NCI-H2227 (cell line): ENCODE data around the gene JAG1.
"Not testable (repeated sequence)": the region's sequence is repeated elsewhere in the genome, so short reads cannot be mapped to it uniquely, and the experiment has no call there.

Experiments
- DNase-seq: peaks from one replicate; lab custom pipeline; 2025; ENCODE audit not compliant: unreplicated experiment; lab: John Stamatoyannopoulos, UW

The JAG1 gene

GRCh38 chr20:10617549-10618133, 56.2 kb downstream of the JAG1 start:
- not testable (repeated sequence) for DNase-seq

DNA sequence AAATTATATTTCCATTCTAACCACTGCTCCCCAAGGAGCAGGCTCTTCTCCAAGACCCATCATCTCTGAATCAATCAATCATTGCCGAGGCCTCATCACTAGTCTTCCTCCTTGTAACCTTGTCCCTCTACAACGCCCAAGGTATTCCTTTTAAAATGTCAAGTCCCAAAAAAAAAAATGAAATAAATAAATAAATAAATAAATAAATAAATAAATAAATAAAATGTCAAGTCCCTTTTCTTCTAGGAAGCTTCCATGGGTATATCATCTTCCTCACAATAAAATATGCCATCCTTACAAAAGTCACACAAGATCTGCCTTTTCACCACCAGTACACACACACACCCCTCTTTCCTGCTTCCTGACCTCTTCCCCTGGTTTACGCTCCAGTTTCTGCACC, 57.6 kb downstream of the JAG1 start:
- DNase-seq = no peak

GRCh38 chr20:10613911-10614310, 59.9 kb downstream of the JAG1 start:
- DNase-seq = no peak

DNA sequence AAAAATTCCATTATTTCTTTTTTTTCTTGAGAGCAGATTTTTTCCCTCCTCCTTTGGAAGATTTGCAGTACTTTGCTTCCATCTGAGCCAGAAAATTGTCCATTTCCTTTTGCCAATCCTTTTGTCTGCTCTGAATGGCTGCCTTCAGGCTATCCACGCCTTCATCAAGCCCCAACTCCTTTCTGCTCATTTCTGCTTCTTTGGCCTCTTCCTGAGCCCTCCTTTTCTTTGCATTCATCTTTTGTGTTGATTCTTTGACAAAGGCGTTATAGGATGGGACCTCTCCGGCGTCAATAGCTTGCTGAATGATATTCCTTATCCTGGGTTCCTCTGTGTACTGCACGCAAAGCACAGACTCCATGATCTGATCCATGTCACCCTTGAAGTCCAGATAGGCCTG, 60.4 kb downstream of the JAG1 start:
- DNase-seq = not testable (repeated sequence)

- no peak for DNase-seq
These were observed 62.4 kb downstream of the JAG1 start for GRCh38 chr20:10611357-10611756.

GRCh38 chr20:10610251-10610650, 63.5 kb downstream of the JAG1 start:
- no peak for DNase-seq

DNA sequence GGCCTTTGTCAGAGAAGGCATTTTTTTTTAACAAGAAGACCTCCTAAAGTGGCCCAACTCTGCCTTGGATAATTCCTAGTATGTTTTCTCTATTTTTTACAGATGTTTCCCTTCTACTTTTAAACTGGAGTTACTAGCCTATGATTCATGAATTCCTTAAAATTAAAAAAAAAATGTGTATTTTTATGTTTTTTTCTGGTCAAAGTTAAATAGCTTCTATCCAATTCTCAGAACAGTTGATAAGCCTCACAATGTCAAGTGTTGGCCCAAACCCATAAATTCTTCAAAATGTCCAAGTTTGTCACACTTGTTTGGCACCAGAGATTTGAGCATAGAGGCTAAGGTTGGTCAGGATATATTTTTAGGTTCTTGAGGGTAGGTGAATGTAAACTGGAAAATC, 64.0 kb downstream of the JAG1 start:
- no peak for DNase-seq

DNA sequence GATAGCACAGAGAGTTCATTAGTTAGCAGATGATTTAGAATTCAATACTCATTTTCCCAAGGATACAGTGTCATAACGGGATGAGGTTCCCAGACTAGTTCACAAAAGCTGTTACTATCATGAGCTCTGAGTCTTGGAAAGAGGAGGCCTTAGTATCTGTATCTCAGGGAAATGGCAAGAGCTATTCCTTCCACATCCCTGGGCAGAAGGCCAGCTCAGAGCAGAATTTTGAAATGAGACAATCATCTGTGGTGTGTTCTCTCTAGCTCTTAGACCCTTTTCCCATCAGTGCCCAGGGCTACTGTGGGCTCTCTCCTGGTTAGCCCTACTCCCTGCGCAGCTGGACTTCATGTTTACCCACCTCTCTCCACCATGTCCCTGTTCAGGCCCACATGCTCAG, 64.5 kb downstream of the JAG1 start:
- no peak for DNase-seq

DNA sequence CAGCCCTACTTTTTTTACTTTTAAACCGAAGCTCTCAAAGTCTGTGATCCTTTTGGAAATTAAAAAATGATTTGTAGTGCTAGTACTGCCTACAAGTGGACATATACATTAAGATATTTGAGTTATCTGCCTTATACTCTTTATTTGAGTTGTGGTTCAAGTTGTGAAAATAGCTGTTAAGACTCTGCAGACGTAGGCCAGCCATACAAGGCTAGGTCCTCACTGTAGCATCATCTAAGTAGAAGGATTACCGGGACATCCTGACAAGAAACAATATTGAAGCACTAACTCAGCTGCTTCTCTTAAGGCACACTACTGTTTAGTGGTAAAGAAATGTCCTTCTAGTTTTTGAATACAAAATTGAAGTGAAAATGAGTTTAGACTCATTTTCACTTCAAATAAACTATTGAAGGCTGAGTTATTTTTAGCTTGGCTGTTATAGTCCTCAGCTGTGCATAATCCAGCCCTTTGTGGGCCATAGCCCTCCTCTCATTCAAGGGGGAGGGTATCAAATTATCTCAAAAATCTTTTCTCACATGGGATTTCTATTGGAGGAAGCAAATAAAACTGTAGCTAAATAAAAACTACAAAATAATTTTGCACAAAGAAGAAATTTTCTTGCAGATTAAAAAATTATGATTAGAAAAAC, 68.1 kb downstream of the JAG1 start:
- no peak for DNase-seq

- no peak for DNase-seq
These were observed 68.8 kb downstream of the JAG1 start for GRCh38 chr20:10604865-10605440.

- no peak for DNase-seq
These were observed 69.6 kb downstream of the JAG1 start for GRCh38 chr20:10603971-10604864.

GRCh38 chr20:10603378-10603777, 70.4 kb downstream of the JAG1 start:
- DNase-seq = no peak

DNA sequence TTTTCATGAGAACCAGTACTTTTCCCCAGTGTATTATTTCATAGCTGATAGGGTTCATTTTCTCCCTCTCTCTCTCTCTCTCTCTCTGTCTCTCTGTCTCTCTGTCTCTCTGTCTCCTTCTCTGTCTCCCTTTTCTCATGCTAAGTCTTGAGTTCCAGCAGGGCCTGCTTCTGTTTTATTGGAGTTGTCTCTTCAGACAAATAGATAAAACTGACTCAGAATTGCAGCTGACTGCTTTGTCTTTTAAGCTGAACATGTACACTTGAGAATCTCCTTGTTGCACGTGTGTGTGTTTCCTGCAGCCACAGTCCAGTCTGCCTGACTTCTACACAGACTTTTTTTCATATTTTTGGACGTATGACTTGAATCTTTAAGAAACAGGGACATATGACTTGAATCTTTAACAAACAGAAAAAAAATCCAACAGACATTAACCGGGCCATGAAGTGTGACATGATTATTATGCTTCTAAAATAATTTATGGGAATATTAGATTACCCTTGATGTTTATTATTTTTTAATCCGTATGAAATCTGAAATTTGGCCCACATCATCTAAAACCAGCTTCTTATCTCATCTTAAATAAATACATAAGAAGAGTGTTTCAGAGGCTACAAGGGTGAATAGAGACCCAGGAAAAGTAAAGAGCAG, 71.5 kb downstream of the JAG1 start:
- no peak for DNase-seq

- DNase-seq = no peak
These were observed 76.2 kb downstream of the JAG1 start for GRCh38 chr20:10597637-10598036.

GRCh38 chr20:10596710-10597121, 77.1 kb downstream of the JAG1 start:
- no peak for DNase-seq

- DNase-seq = no peak
These were observed 77.8 kb downstream of the JAG1 start for GRCh38 chr20:10595985-10596384.

DNA sequence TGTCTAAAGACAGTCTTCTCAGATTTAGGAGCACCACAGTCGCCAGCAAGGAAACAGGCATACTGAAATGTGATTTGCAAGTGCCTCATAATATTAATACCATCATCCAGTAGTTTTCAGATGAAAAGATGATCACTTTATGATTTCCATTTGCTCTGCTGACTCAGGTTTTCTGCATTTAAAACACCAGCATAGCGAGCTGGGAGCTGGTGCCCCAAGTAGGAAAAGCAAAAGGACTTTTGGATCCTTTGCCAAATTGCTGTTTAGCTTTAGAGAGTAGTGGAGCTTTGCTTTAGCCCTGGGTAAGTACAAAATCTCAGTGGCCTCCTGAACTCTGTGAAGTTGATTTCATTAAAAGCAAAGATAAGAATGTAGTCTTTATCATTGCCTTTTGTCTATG, 78.5 kb downstream of the JAG1 start:
- DNase-seq = no peak

DNA sequence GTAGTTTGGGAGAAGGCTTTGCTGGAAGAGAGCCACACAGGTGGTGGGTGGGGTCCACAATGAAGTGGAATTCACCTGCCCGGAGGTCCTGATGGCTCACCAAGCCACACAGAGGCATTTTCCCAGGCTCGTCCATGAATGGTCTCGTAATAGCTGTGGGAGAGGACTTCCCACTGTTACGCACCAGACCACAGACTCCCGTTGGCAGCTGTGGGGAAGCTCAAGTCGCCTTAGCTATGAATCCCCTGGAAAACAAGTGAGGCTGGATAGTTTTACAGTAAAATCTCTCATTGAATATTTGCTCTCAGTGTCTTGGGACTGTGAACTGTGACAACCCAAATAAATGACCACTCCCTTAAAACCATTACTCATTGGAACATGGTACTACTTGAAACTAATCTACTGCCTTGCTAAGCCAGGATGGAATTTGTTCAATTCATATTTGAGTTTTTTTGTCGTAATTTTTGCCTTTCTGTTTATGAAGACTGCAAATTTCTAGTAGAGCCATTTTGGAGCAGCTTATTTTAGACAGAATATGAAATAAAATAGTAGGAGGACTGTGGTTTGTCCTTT, 79.4 kb downstream of the JAG1 start:
- no peak for DNase-seq

DNA sequence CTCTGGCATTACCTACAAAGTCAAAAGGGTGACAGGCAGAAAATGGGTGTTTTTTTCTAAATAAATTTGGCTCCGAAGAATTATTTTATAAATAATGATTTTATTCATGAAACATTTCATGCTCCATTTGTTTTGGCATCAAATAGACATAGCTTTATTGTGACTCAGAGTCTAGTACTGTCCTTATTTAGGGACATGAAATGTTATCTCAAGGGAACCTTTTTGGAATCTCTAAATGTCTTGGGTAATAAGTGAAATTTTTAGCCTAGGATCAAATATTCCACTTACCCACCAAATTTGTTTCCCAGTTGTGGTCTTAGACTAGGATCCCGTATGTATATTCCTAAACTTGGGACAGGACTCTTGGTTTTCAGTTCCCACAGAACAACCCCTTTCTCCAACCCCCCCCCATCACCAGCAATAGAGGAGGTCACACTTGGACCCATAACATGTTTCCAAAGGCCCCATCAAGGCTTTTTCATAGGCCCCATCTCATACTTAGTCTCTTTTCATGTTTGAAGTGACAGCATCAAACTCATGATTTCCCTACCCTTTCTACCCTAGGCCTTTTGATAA, 81.8 kb downstream of the JAG1 start:
- DNase-seq = no peak

DNA sequence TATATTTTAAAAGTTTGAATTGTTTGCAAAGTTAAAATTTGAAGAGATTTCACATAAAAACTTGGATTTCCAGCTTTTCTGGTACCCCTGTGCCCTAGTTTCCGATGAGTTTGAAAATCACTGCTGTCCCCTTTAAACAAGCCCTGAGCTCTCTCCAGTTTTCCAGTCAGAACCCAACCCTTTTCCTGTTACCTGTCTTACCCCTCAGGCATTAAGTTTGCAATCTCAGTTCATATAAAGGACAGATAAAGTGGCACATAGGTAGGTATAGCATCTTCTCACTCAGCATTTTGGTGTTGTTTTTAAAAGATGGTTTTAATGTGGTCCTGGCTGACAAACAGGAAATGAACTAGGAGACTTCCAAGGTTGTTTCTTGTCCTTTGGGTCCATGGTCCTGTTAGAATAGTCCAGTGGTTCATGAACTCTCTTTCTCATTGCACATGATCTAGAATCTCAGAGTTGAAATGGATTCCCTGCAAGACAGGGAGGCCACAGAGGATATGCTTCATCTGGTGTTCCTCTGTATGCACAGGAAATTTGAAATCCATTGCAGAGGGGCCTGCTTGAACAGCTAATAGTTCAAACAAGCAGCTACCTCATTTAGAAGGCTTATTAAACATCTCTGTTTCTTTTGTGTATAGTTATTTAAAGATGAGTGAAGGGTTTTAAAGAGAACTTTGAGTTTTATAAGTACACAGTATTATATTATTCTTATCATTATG, 82.7 kb downstream of the JAG1 start:
- DNase-seq = no peak
